GM23248 (cell line): ENCODE results near the gene MRE11. TPM values are rescaled to one million over a fixed set of nuclear protein-coding genes. Genes with fewer than 3 reads are reported as not detected.
A peak's percentile ranks its signal among the peaks of the same experiment; 100 is the strongest.

Source experiments
- DNase-seq: peaks from one replicate; pipeline ENCODE4 v3.0.0-alpha.2; 2015
- H2AFZ ChIP-seq: fragments of 200-600 bp; sonication (generic); 2 replicates; pipeline ENCODE4 v1.6.1; 2016; ENCODE audit warnings: antibody characterized with exemption
- H3F3A ChIP-seq: fragments of 200-600 bp; sonication (generic); 2 replicates; pipeline ENCODE4 v1.6.1; 2016; ENCODE audit warnings: mild to moderate bottlenecking, antibody characterized with exemption, mixed run types; ENCODE audit not compliant: insufficient read depth
- H3K27ac ChIP-seq: fragments of 200-600 bp; sonication (generic); 2 replicates; pipeline ENCODE4 v1.5.1; 2016; ENCODE audit warnings: mild to moderate bottlenecking
- H3K27me3 ChIP-seq: fragments of 200-600 bp; sonication (generic); replicated peaks from 2 replicates; pipeline ENCODE4 v1.6.1; 2016; ENCODE audit warnings: mild to moderate bottlenecking; ENCODE audit not compliant: insufficient read depth
- H3K36me3 ChIP-seq: fragments of 200-600 bp; sonication (generic); 2 replicates; pipeline ENCODE4 v1.6.1; 2016; ENCODE audit warnings: low read depth, mild to moderate bottlenecking
- H3K4me1 ChIP-seq: fragments of 200-600 bp; sonication (generic); 2 replicates; pipeline ENCODE4 v1.6.1; 2016; ENCODE audit warnings: mild to moderate bottlenecking; ENCODE audit not compliant: insufficient read depth
- H3K4me2 ChIP-seq: fragments of 200-600 bp; sonication (generic); one replicate; pipeline ENCODE4 v1.6.1; 2016; ENCODE audit warnings: mild to moderate bottlenecking; ENCODE audit not compliant: unreplicated experiment
- H3K4me3 ChIP-seq: fragments of 200-600 bp; sonication (generic); 2 replicates; pipeline ENCODE4 v1.5.1; 2016; ENCODE audit warnings: mild to moderate bottlenecking
- H3K79me2 ChIP-seq: fragments of 200-600 bp; sonication (generic); 2 replicates; pipeline ENCODE4 v1.6.1; 2016; ENCODE audit warnings: mild to moderate bottlenecking; ENCODE audit not compliant: insufficient read depth
- H3K9ac ChIP-seq: fragments of 200-600 bp; sonication (generic); 2 replicates; pipeline ENCODE4 v1.6.1; 2016; ENCODE audit warnings: mild to moderate bottlenecking
- H3K9me2 ChIP-seq: fragments of 200-600 bp; sonication (generic); 2 replicates; pipeline ENCODE4 v1.6.1; 2016; ENCODE audit warnings: mixed run types, mild to moderate bottlenecking, moderate library complexity; ENCODE audit not compliant: insufficient read depth
- H3K9me3 ChIP-seq: fragments of 200-600 bp; sonication (generic); one replicate; pipeline ENCODE4 v1.6.1; 2017; ENCODE audit warnings: low read depth
- H4K20me1 ChIP-seq: fragments of 200-600 bp; sonication (generic); 2 replicates; pipeline ENCODE4 v1.6.0; 2016; ENCODE audit not compliant: insufficient read depth
- EZH2 ChIP-seq: fragments of 200-600 bp; sonication (generic); IDR thresholded peaks from 2 replicates; pipeline ENCODE4 v1.6.1; 2018; ENCODE audit warnings: antibody characterized with exemption, mild to moderate bottlenecking; ENCODE audit not compliant: insufficient read depth, poor library complexity, severe bottlenecking
- EZH2phosphoT487 ChIP-seq: fragments of 200-600 bp; sonication (generic); IDR thresholded peaks from 2 replicates; pipeline ENCODE4 v1.6.1; 2018; ENCODE audit warnings: antibody characterized with exemption, moderate library complexity, mild to moderate bottlenecking, low read depth; ENCODE audit not compliant: insufficient read depth
- WGBS, 2 experiments: methylation state at CpG; one replicate each; pipeline ENCODE4 v1.1.6; 2015 to 2017; ENCODE audit warnings: low lambda C conversion rate in 2 of 2, low coverage in 1 of 2; ENCODE audit errors: missing lambda C conversion rate in 2 of 2; 5-methylcytosine and 5-hydroxymethylcytosine counted together
- in situ Hi-C: fragments of 300-500 bp; cut with MboI; formaldehyde crosslinking; loops from 2 replicates; pipeline ENCODE4 v1.15.0; 2020
- polyA plus RNA-seq: library from polyadenylated mRNA; unstranded; fragments of >200 nt; fragmentation: Nextera tagmentation; extraction: Ambion mirVana; gene quantifications from 2 replicates; pipeline ENCODE4 v1.2.1, GENCODE V29; 2016
- total RNA-seq: library from RNA; depleted of rRNA; stranded (reverse); fragments of >200 nt; shearing (Covaris generic); gene quantifications from 2 replicates; pipeline ENCODE4 v1.2.3, GENCODE V29; 2014; rRNA removed

The MRE11 gene
- total RNA-seq, result 8.5 and 15.6 TPM in 2 replicates
- 10.6 and 10.7 TPM in 2 replicates for polyA plus RNA-seq

GRCh38 chr11:94493281-94494125, at the start of gene MRE11, which contains the start of gene ANKRD49:
MRE11 (minus strand) TSS chr11:94493844; CDS start chr11:94492801, 1,043 bp downstream.
ANKRD49 (plus strand) TSS chr11:94493984; CDS start chr11:94496694, 2,710 bp downstream.
- Histone ChIP-seq H3K4me2 (peak within 1 kb of the TSS; percentile 96), H2AFZ (peak within 1 kb of the TSS; percentile 98), H3K4me1 (peaks cover 24% of the 10 kb centered on the region), H3K36me3 (peaks cover 13% of the 10 kb centered on the region; the same call in 1 of the 2 replicates), H3K9me3 (no peaks in the 10 kb centered on the region), H3F3A (no peaks in the 10 kb centered on the region), H3K79me2 (peaks cover 44% of the 10 kb centered on the region), H3K27ac (peak within 1 kb of the TSS; percentile 80), H4K20me1 (no peaks in the 10 kb centered on the region), H3K4me3 (peak within 1 kb of the TSS; percentile 86), H3K27me3 (no peaks in the 10 kb centered on the region), H3K9me2 (no peaks in the 10 kb centered on the region), H3K9ac (peak within 1 kb of the TSS; percentile 94)
- in situ Hi-C loops, result loop anchor here (10.0 kb wide), 1 partner anchor 599 kb away; no protein-coding TSS in a partner anchor
- DNase-seq, result peak; percentile 99
- WGBS, 2 experiments, result 1% methylated on average over 53 to 55 of the region's 55 CpGs
- TF ChIP-seq EZH2 (no peak), EZH2phosphoT487 (no peak)

GRCh38 chr11:94539420-94539819, 45.8 kb upstream of the MRE11 start:
- H3K9me3 ChIP-seq, result no peaks in the 10 kb centered on the region
- H4K20me1 ChIP-seq, result no peaks in the 10 kb centered on the region
- in situ Hi-C loops, result no loop called here
- no peaks in the 10 kb centered on the region for H3K9me2 ChIP-seq
- TF ChIP-seq EZH2 (no peak), EZH2phosphoT487 (no peak)
- H3K79me2 ChIP-seq, result no peaks in the 10 kb centered on the region
- H3K4me1 ChIP-seq, result peaks cover 18% of the 10 kb centered on the region
- no peak overlapping the region for H3K4me3 ChIP-seq
- no peak overlapping the region for H2AFZ ChIP-seq
- H3K9ac ChIP-seq, result no peak overlapping the region
- DNase-seq, result no peak
- H3K36me3 ChIP-seq, result no peaks in the 10 kb centered on the region
- WGBS, 2 experiments, result 86 to 100% methylated on average over 1 of the region's 1 CpG
- no peak overlapping the region for H3K27ac ChIP-seq
- no peaks in the 10 kb centered on the region for H3K27me3 ChIP-seq
- H3K4me2 ChIP-seq, result no peak overlapping the region
- H3F3A ChIP-seq, result peaks cover 18% of the 10 kb centered on the region

- no peaks in the 10 kb centered on the region for H3K27me3 ChIP-seq
- 0 out of 2 replicates have a peak overlapping the region, but pooled peaks have one; percentile 7 for H3K27ac ChIP-seq
- TF ChIP-seq EZH2 (no peak), EZH2phosphoT487 (no peak)
- H3F3A ChIP-seq, result peaks cover 11% of the 10 kb centered on the region
- H2AFZ ChIP-seq, result no peak overlapping the region
- no peaks in the 10 kb centered on the region for H4K20me1 ChIP-seq
- H3K4me3 ChIP-seq, result 0 out of 2 replicates have a peak overlapping the region, but pooled peaks have one; percentile 2
- peaks cover 23% of the 10 kb centered on the region for H3K4me1 ChIP-seq
- H3K9ac ChIP-seq, result no peak overlapping the region
- WGBS, 2 experiments, result 6 to 11% methylated on average over 3 of the region's 3 CpGs
- no peaks in the 10 kb centered on the region for H3K79me2 ChIP-seq
- no peaks in the 10 kb centered on the region for H3K9me3 ChIP-seq
- no peaks in the 10 kb centered on the region for H3K36me3 ChIP-seq
- H3K4me2 ChIP-seq, result peak overlapping the region; percentile 55
- in situ Hi-C loops, result no loop called here
- DNase-seq, result peak; percentile 74
- H3K9me2 ChIP-seq, result no peaks in the 10 kb centered on the region
Observed at GRCh38 chr11:94537031-94537600, 43.5 kb upstream of the MRE11 start.

GRCh38 chr11:94536386-94536785, 42.7 kb upstream of the MRE11 start:
- Histone ChIP-seq H3F3A (peaks cover 11% of the 10 kb centered on the region), H4K20me1 (no peaks in the 10 kb centered on the region)

More at GRCh38 chr11:94536386-94536785, 42.7 kb upstream of the MRE11 start:
- DNase-seq, result no peak
- H3K4me1 ChIP-seq, result peaks cover 23% of the 10 kb centered on the region
- no peak overlapping the region for H3K27ac ChIP-seq
- H3K36me3 ChIP-seq, result no peaks in the 10 kb centered on the region
- H2AFZ ChIP-seq, result no peak overlapping the region
- H3K9ac ChIP-seq, result no peak overlapping the region
- no peaks in the 10 kb centered on the region for H3K79me2 ChIP-seq
- no peaks in the 10 kb centered on the region for H3K27me3 ChIP-seq
- TF ChIP-seq EZH2 (no peak), EZH2phosphoT487 (no peak)
- H3K9me2 ChIP-seq, result no peaks in the 10 kb centered on the region
- no peaks in the 10 kb centered on the region for H3K9me3 ChIP-seq
- H3K4me3 ChIP-seq, result no peak overlapping the region
- peak overlapping the region; percentile 55 for H3K4me2 ChIP-seq
- in situ Hi-C loops, result no loop called here
